GM13977 (cell line): ENCODE measurements around the gene SLC25A26.

ENCODE experiments used
- DNase-seq: peaks from one replicate; pipeline ENCODE4 v3.0.0; 2012; ENCODE audit warnings: low spot score
- CTCF ChIP-seq: IDR thresholded peaks from 2 replicates; pipeline ENCODE4 v1.5.1; 2012; ENCODE audit warnings: mild to moderate bottlenecking, control low read depth; ENCODE audit not compliant: insufficient read depth; ENCODE audit errors: extremely low read depth, missing control alignments
- in situ Hi-C: fragments of 300-500 bp; cut with MboI; formaldehyde crosslinking; loops from one replicate; pipeline ENCODE4 v1.12.0; 2022; ENCODE audit warnings: low sequenced_read_pairs, low pct_unique_long_range_greater_than_20kb, mixed read lengths, inconsistent platforms; ENCODE audit not compliant: unreplicated experiment

The SLC25A26 gene

GRCh38 chr3:66200147-66200546, 20.7 kb upstream of the SLC25A26 start:
- no peak for TF ChIP-seq CTCF
- DNase-seq, result no peak
- in situ Hi-C loops, result no loop called here

GRCh38 chr3:66200786-66201185, 20.0 kb upstream of the SLC25A26 start:
- DNase-seq, result no peak
- no peak for TF ChIP-seq CTCF
- in situ Hi-C loops, result no loop called here

- in situ Hi-C loops, result no loop called here
- DNase-seq, result no peak
- TF ChIP-seq CTCF, result no peak
Observed at GRCh38 chr3:66203275-66203674, 17.5 kb upstream of the SLC25A26 start.

- no peak for DNase-seq
- in situ Hi-C loops, result no loop called here
- no peak for TF ChIP-seq CTCF
Observed at GRCh38 chr3:66206806-66207205, 14.0 kb upstream of the SLC25A26 start.

- no peak for TF ChIP-seq CTCF
- in situ Hi-C loops, result no loop called here
- DNase-seq, result no peak
Observed at GRCh38 chr3:66208189-66208588, 12.6 kb upstream of the SLC25A26 start.

- no peak for TF ChIP-seq CTCF
- in situ Hi-C loops, result no loop called here
- DNase-seq, result no peak
Observed at GRCh38 chr3:66210687-66211295, 10.0 kb upstream of the SLC25A26 start.

GRCh38 chr3:66211779-66212178, 9.0 kb upstream of the SLC25A26 start:
- DNase-seq, result no peak
- no peak for TF ChIP-seq CTCF
- in situ Hi-C loops, result no loop called here
